GM06990 (cell line): Measurements from ENCODE around the gene SMLR1.
"Not testable (repeated sequence)": the region's sequence is repeated elsewhere in the genome, so short reads cannot be mapped to it uniquely, and the experiment has no call there.

Source experiments
- DNase-seq: peaks from one replicate; pipeline ENCODE4 v3.0.0-alpha.2; 2011; ENCODE audit not compliant: insufficient read length; ENCODE audit errors: extremely low read depth
- H3K27me3 ChIP-seq: replicated peaks from 2 replicates; pipeline ENCODE4 v1.6.0; 2011; ENCODE audit warnings: low read length; ENCODE audit not compliant: control insufficient read depth, insufficient read depth
- H3K36me3 ChIP-seq: 2 replicates; pipeline ENCODE4 v1.5.1; 2011; ENCODE audit warnings: low read length; ENCODE audit not compliant: control insufficient read depth, insufficient read depth
- H3K4me3 ChIP-seq: replicated peaks from 2 replicates; pipeline ENCODE4 v1.5.1; 2011; ENCODE audit warnings: low read depth, mild to moderate bottlenecking, control low read depth, low read length
- TF ChIP-seq, protein P1 (sequence below): IDR thresholded peaks from 2 replicates; pipeline ENCODE4 v1.5.1; 2011; ENCODE audit warnings: low read length, control low read depth, mild to moderate bottlenecking, inconsistent platforms; ENCODE audit not compliant: insufficient read depth, poor library complexity, severe bottlenecking

Gene SMLR1

GRCh38 chr6:130796313-130796905 is 30.8 kb upstream of the SMLR1 start:
- Histone ChIP-seq H3K4me3 (no peak overlapping the region), H3K27me3 (no peaks in the 10 kb centered on the region), H3K36me3 (no peaks in the 10 kb centered on the region)
- no peak for DNase-seq
- TF ChIP-seq, protein P1, sequence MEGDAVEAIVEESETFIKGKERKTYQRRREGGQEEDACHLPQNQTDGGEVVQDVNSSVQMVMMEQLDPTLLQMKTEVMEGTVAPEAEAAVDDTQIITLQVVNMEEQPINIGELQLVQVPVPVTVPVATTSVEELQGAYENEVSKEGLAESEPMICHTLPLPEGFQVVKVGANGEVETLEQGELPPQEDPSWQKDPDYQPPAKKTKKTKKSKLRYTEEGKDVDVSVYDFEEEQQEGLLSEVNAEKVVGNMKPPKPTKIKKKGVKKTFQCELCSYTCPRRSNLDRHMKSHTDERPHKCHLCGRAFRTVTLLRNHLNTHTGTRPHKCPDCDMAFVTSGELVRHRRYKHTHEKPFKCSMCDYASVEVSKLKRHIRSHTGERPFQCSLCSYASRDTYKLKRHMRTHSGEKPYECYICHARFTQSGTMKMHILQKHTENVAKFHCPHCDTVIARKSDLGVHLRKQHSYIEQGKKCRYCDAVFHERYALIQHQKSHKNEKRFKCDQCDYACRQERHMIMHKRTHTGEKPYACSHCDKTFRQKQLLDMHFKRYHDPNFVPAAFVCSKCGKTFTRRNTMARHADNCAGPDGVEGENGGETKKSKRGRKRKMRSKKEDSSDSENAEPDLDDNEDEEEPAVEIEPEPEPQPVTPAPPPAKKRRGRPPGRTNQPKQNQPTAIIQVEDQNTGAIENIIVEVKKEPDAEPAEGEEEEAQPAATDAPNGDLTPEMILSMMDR, result no peak

DNA sequence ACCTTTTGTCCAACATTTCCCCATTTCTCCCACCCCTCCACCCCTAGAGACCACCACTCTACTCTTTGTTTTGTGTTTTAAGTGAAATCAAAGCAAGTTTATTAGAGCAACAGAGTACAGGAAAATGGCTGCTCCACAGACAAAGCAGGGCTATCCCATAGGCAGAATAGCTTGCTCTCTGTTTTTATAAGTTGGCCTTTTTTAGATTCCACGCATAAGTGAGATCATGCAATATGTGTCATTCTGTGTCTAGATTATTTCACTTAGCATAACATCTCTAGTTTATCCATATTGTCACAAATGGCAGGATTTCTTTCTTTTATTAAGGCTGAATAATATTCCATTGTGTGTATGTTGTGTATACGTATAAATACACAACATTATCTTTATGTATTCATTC is 30.1 kb upstream of the SMLR1 start:
- TF ChIP-seq, protein P1, result no peak
- Histone ChIP-seq H3K27me3 (no peaks in the 10 kb centered on the region), H3K36me3 (no peaks in the 10 kb centered on the region), H3K4me3 (no peak overlapping the region)
- no peak for DNase-seq

DNA sequence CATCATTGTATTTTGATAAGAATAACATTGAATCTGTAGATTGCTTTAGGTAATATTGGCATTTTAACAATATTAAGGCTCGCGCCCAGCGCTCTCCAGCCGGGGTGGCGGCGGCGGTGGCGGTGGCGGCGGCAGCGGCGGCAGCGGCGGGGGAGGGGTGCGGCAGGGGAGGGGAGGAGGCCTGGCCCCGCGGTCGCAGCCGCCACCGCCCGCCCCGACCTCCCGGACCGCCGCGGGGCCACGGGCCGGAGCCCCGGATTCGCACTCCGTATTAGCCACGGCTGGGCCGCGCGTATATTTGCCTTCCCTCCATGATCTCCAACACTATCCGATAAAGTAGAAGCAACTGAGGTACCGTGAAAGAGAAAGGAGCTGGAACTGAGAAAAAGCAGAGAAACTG is 25.8 kb upstream of the SMLR1 start:
- not testable (repeated sequence) for H3K36me3 ChIP-seq, DNase-seq, H3K27me3 ChIP-seq, H3K4me3 ChIP-seq

- no peak for DNase-seq
- no peak overlapping the region for H3K4me3 ChIP-seq
- H3K27me3 ChIP-seq, result no peaks in the 10 kb centered on the region
- TF ChIP-seq, protein P1, result no peak
- no peaks in the 10 kb centered on the region for H3K36me3 ChIP-seq
Measured at GRCh38 chr6:130810307-130811030, 16.7 kb upstream of the SMLR1 start.

GRCh38 chr6:130811932-130812331 is 15.3 kb upstream of the SMLR1 start:
- no peaks in the 10 kb centered on the region for H3K36me3 ChIP-seq
- H3K27me3 ChIP-seq, result no peaks in the 10 kb centered on the region
- no peak for DNase-seq
- TF ChIP-seq, protein P1, result no peak
- H3K4me3 ChIP-seq, result no peak overlapping the region

- no peak for DNase-seq
- H3K36me3 ChIP-seq, result no peaks in the 10 kb centered on the region
- no peaks in the 10 kb centered on the region for H3K27me3 ChIP-seq
- no peak overlapping the region for H3K4me3 ChIP-seq
- TF ChIP-seq, protein P1, result no peak
Measured at GRCh38 chr6:130814506-130814905, 12.7 kb upstream of the SMLR1 start.
